COLO668 (cell line): Measurements from ENCODE around the gene NLRP8.
"Not testable (repeated sequence)": the region's sequence is repeated elsewhere in the genome, so short reads cannot be mapped to it uniquely, and the experiment has no call there.

ENCODE experiments used
- DNase-seq: peaks from one replicate; lab custom pipeline; 2025; ENCODE audit not compliant: unreplicated experiment; lab: John Stamatoyannopoulos, UW

The NLRP8 gene

DNA sequence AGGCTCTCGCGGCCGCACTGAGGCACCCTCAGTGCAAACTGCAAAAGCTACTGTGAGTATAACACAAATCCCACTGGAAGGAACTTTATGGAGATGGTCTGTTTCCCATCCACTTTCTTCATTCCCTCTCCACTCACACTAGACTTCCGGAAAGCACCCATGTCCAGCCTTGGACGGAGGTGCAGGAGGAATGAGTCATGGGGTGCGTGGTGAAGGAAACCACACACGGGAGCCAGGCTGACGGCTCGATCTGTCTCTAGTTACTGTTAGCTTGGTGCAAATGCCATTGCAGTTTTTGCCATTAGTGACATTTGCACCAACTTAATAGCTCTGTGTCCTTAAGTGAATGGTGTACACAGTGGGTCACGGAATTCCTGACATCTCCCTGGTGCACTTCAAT lies 14.6 kb downstream of the NLRP8 start:
- DNase-seq = no peak

DNA sequence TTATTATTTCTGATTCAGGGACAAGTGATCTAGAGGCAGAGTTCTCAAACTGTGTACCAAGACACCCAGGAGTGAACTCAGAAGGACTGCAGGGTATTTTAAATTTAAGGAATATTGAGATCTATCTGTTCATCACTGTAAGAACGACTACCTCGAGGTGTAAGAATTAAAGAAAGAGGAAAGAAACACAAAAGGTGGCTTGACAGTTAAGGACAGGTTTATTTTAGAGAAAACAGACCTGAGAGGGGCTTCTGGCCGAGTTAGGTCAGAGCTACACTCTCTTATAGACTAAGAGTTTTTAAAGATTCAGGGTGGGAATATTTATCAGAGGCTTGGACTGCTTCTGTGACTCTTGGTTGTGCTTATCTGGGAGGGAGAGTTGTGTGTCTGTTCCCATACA lies 26.4 kb downstream of the NLRP8 start:
- DNase-seq = no peak

DNA sequence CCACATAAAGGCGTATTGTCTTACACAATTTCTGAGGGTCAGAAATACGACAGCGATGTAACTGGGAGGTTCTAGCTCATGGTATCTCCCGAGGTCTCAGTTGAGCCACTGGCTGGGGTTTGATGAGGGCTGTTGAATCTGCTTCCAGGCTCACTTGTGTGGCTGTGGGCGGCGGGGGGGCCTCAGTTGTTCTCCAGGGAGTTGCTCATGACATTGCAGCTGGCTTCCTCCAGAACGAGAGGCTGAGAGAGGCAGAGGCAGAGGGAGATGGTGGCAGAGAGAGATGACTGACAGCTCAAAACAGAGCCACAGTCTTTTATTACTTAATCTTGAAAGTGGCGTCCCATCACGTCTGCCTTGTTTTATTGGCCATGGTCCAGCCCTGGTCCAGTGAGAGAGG lies 32.8 kb downstream of the NLRP8 start:
- DNase-seq = no peak

DNA sequence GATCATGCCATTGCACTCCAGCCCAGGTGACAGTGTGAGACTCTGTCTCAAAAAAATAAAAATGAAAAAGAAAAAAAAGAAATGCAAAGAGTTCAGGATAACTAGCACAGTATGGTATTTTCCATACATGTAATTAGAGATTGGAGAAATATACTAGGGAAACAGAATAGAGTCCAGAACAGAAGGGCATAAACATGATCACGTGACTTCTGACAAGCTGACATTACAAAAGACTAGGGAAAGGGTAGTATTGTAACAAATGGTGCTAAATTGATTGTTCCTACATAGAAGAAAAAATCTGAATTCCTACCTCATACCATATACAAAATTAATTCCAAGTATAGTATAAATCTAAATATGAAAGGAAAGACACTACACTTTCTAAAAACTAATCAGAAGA lies 37.6 kb downstream of the NLRP8 start:
- DNase-seq = no peak

DNA sequence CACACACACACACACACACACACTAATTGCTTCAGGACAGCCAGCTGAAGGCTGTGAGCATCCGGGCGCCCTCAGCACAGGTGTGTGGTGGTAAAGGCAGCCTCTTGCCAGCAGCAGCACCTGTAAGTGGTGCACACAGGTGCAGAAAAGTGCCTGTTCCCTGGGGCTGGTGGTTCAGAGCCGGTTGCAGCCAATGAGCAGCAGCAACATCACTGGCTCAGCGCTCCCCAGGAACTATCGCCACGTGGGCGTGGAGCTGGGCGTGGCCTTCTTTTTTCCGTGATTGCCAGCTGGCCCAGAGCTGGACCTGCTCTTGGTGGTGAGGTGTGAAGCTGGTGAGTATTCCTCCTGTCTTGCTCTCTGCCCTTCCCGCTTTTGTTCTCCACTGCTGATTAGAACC lies 38.9 kb downstream of the NLRP8 start, which contains the start of gene NLRP5:
NLRP5 (plus strand) TSS at position 289 of the 400 bp plus-strand sequence.
- peak; percentile 6 for DNase-seq

DNA sequence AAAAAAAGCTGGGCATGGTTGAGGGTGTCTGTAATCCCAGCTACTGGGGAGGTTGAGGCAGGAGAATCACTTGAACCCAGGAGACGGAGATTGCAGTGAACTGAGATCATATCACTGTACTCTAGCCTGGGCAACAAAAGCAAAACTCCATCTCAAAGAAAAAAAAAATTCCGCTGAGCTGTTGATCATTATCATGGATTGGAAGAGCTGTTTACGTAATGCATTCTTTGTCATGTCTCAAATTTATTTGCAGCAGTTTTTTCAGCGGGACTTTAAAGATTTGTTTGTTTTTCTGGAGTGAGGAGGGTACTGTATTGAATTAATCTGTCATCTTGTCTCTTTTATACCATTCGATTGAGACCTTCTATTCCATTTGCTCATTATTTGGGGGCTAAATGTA lies 43.2 kb downstream of the NLRP8 start:
- DNase-seq = no peak

DNA sequence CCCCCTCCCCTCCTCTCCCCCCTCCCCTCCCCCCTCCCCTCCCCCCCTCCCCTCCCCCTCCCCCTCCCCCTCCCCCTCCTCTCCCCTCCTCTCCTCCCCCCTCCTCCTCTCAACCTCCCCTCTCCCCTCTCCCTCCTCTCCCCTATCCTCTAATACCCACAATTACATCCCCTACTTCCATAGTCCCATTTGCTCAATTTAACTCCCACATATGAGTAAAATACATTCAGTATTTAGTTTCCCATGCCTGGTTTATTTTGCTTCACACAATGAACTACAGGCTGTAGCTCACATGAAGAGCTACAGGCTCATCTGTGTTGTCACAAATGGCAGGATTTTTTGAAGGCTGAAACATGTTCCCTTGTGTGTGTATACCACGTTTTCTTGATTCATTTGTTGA lies 45.9 kb downstream of the NLRP8 start:
- no peak for DNase-seq

DNA sequence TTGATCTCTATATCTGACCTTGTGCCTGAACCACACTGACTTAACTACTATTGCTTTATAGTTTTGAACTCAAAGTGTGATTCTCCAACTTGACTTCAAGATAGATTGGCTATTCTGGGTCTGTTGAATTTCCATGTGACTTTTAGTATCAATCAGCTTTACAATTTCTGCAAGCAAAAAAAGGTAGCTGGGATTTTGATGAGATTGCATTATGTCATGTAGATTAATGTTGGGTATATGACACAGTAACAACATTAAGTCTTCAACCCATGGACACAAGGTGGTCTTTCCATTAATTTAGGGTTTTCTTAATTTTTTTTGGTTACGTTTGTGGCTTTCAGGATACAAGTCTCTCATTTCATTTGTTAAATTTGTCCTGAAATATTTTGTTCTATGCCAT lies 67.1 kb downstream of the NLRP8 start:
- no peak for DNase-seq

DNA sequence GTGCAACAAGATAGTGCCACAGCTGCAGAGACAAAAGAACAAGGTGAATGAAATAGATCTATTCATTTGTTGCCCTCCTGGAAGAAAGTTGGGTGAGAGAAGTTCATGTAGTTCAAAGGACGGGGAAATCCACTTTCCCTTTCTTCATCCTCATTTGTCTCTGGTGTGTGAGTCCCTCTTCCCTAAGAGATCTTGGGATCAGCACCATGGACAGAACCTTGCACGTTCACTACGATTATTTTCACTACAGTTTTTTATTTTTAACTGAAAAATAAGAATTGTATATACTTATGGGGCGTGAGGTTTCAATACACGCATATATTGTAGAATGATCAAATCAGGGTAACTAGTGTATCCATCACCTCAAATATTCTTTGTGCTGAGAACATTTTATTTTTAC lies 68.1 kb downstream of the NLRP8 start:
- DNase-seq = no peak

DNA sequence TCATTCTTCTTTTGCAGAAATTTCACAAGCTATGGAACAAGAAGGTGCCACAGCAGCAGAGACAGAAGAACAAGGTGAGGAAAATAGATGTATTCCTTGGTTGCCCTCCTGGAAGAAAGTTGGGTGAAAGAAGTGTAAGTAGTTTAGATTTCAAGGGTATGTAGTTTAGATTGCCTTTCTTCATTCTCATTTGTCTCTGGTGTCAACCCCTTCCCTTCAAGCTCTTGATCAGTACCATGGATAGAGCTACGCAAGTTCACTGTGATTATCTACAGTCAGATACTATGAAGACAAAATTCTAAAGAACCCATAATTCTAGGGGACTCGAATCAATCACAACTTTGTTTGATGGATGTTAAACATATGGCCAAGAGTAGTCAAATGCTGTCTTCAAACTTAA lies 71.7 kb downstream of the NLRP8 start:
- not testable (repeated sequence) for DNase-seq

DNA sequence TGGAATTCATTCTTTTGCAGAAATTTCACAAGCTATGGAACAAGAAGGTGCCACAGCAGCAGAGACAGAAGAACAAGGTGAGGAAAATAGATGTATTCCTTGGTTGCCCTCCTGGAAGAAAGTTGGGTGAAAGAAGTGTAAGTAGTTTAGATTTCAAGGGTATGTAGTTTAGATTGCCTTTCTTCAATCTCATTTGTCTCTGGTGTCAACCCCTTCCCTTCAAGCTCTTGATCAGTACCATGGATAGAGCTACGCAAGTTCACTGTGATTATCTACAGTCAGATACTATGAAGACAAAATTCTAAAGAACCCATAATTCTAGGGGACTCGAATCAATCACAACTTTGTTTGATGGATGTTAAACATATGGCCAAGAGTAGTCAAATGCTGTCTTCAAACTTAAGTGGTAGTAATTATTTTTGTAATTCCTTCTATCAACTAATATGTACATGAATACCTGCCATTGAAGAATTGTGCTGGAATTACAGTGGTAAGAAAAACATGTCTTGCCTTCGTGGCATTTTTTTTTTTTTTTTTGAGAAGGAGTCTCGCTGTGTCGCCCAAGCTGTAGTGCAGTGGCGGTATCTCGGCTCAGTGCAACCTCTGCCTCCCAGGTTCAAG lies 72.8 kb downstream of the NLRP8 start:
- DNase-seq = not testable (repeated sequence)

DNA sequence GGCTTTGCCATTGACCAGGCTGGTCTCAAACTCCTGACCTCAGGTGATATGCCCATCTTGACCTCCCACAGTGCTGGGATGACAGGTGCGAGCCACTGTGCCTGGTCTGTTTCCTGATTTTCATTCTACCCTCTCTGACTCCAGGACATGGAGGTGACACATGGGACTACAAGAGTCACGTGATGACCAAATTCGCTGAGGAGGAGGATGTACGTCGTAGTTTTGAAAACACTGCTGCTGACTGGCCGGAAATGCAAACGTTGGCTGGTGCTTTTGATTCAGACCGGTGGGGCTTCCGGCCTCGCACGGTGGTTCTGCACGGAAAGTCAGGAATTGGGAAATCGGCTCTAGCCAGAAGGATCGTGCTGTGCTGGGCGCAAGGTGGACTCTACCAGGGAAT lies 79.1 kb downstream of the NLRP8 start:
- no peak for DNase-seq
